HUES48 (cell line): ENCODE data around the gene CD44.

Experiments
- H3K27ac ChIP-seq: one replicate; pipeline ENCODE4 v1.7.0; 2013; ENCODE audit warnings: low read depth, low read length, inconsistent platforms
- H3K27me3 ChIP-seq: 2 replicates; pipeline ENCODE4 v1.6.1; 2013; ENCODE audit warnings: mild to moderate bottlenecking, low read length; ENCODE audit not compliant: control insufficient read depth, insufficient read depth
- H3K36me3 ChIP-seq: 2 replicates; pipeline ENCODE4 v1.6.1; 2013; ENCODE audit warnings: low read length; ENCODE audit not compliant: control insufficient read depth, insufficient read depth
- H3K4me1 ChIP-seq: 2 replicates; pipeline ENCODE4 v1.6.1; 2013; ENCODE audit warnings: mild to moderate bottlenecking, low read length; ENCODE audit not compliant: control insufficient read depth, insufficient read depth
- H3K4me3 ChIP-seq: 2 replicates; pipeline ENCODE4 v1.5.1; 2013; ENCODE audit warnings: mild to moderate bottlenecking, low read depth, low read length
- H3K9ac ChIP-seq: 2 replicates; pipeline ENCODE4 v1.6.1; 2013; ENCODE audit warnings: mild to moderate bottlenecking, low read depth, low read length, moderate library complexity
- H3K9me3 ChIP-seq: 2 replicates; pipeline ENCODE4 v1.6.1; 2013; ENCODE audit warnings: low read length; ENCODE audit not compliant: control insufficient read depth, insufficient read depth

The CD44 gene

DNA sequence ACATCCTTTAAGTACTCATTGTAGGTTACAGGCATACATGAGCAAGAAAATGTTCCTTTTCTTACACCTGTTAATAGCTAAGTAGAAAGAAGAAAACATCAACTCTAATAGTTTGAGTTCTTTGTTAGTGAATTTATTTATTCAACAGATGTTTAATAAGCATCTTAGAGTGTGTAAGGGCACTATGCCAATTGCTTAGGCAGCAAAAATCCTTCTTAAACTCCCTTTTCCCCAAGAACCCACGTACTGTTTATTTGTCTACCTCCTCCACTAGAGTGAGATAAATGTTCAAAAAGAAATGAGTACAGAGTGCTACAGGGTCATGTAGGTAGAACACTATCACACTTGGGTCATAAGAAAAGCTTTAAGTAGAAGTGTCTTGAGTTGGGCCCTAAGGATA, 131.4 kb downstream of the CD44 start:
- Histone ChIP-seq H3K4me3 (no peak overlapping the region), H3K9me3 (no peaks in the 10 kb centered on the region), H3K36me3 (no peaks in the 10 kb centered on the region), H3K27ac (no peak overlapping the region), H3K27me3 (no peaks in the 10 kb centered on the region), H3K9ac (no peak overlapping the region), H3K4me1 (no peaks in the 10 kb centered on the region)

DNA sequence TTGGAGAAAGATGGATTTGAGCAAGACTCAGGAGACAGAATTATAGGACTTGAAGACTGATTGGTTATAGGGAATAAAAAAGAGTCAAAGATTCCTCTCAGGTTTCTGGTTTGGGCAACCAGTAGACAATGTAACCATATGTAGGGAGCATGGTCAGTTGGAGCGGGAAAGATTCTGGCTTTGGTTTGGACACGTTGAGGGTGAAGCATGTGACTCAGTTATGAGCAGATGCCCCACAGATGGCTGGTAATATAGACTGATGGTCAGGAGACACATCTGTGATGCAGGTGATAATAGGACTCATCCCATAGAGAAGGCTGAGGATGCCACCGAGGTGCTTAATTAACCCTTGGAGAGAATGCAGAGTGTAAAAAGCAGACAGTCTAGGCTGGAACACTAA, 132.1 kb downstream of the CD44 start:
- H3K9ac ChIP-seq = no peak overlapping the region
- no peak overlapping the region for H3K4me3 ChIP-seq
- H3K4me1 ChIP-seq = no peaks in the 10 kb centered on the region
- no peaks in the 10 kb centered on the region for H3K36me3 ChIP-seq
- no peaks in the 10 kb centered on the region for H3K9me3 ChIP-seq
- no peak overlapping the region for H3K27ac ChIP-seq
- H3K27me3 ChIP-seq = no peaks in the 10 kb centered on the region

DNA sequence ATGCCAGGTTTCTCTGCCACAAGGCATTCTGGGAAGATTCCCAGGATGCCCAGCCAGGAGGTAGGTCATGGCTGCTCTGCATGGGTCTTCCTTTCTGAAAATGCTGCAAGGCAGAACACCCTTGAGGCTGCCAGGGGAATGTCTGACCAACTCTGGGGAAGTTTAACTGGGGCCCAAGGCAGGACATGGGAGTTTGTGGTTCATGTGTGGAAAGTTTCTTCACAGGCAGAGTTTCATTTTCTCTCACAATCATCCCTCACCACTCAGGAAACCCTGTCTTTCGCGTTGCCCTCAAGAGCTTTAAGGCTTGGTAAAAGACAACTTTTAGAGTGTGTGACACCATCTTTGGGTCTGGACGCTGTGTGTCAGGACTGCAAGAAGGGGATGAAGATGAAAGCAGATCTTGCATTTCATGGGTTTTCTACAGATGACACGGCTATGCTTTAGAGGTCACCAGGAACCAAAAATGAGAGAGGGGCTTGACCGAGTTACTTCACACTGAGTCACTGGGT, 133.5 kb downstream of the CD44 start:
- Histone ChIP-seq H3K27me3 (no peaks in the 10 kb centered on the region), H3K4me1 (no peaks in the 10 kb centered on the region), H3K9ac (no peak overlapping the region), H3K4me3 (no peak overlapping the region), H3K36me3 (no peaks in the 10 kb centered on the region), H3K27ac (no peak overlapping the region), H3K9me3 (no peaks in the 10 kb centered on the region)

DNA sequence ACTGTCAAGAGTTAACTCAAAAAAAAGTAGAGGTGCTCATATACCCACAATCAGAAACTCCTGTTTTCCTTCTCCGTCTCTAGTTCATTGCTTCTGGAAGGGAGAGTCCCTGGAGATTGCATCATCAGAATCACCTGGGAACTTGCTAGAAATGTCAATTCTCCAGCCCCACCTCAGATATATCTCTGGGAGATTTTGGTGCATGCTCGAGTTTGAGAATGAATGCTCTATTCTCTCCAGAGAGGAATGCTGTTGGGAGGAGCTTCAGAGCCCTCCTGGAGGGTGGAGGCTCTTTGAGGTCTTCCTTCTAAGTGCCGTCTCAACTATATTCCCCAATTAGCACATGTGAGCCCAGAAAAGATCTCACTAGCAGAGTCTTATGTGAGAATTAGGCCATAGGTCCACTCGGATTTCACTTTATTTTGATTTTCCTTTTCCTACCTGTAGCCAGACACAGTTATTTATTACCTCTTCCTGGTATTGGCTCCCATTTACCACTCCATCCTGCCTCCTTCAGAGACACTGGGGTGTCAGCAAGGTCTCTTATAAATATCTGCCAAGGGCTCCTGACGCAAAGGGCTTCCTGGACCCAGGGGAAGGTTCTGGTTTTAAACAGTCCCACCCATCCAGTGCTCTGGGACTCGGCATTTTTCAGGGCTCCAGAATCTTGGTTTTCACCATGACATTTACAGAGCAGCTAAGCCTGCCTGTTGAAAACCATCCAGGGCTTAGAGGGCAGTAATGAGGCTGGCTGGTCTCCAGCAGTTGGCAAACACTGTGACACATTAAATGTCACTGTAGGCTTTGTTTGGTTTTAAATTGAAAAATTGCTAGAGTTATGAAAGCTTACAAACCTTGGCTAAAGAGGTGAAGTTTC, 136.2 kb downstream of the CD44 start:
- Histone ChIP-seq H3K27me3 (no peaks in the 10 kb centered on the region), H3K27ac (no peak overlapping the region), H3K9me3 (no peaks in the 10 kb centered on the region), H3K36me3 (no peaks in the 10 kb centered on the region), H3K4me1 (no peaks in the 10 kb centered on the region), H3K4me3 (no peak overlapping the region), H3K9ac (no peak overlapping the region)

DNA sequence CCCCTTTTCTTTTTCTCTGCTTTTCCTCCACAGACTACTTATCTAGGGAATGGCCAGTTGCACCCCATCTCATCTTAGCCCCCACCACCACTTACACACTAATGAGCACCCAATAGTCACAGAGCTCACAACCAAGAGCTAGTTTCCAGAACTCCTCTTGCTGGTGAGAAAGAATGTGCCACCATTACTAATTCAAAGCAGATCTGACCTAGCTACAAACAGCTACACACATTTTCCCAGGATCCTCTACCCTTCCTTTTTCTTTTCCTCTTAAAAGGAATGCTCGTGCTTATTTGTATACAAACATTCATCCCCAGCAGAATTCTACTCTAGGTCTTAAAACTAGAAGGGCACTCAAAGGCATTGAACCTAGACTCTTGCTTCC, 136.8 kb downstream of the CD44 start:
- Histone ChIP-seq H3K4me1 (no peaks in the 10 kb centered on the region), H3K27me3 (no peaks in the 10 kb centered on the region), H3K9ac (no peak overlapping the region), H3K27ac (no peak overlapping the region), H3K9me3 (no peaks in the 10 kb centered on the region), H3K4me3 (no peak overlapping the region), H3K36me3 (no peaks in the 10 kb centered on the region)

DNA sequence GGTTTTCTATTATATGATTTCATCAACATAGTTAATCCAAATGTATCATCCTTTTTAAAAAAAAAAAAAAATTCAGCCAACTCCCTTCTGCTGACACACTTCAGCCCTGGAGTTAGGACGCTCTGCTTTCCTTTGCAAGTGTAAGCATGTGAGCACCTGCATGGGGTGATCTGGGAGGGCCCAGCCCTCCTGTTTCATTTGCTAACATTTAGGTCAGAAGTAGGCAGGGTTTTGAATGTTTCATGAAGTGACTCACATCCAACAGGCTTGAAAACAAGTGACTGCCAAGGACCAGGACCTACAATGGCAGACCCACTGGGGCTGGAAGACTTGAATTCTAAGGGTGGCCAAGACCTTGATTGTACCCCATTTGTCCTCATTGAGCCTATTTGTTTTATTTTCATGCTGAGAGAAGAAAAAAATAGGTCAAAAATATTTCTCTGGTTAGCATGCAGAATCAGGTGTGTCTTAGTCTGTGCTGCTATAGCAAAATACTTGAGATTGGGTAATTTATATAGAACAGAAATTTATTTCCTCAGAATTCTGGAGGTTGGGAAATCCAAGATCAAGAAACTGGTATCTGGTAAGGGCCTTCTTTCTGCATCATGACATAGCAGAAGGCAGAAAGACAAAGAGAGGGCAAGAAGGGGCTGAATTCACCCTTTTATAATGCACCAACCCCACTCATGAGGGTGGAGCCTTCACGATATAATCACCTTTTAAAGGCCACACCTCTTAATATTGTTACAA, 137.6 kb downstream of the CD44 start:
- H3K27ac ChIP-seq = no peak overlapping the region
- no peaks in the 10 kb centered on the region for H3K27me3 ChIP-seq
- no peaks in the 10 kb centered on the region for H3K36me3 ChIP-seq
- H3K9ac ChIP-seq = no peak overlapping the region
- no peaks in the 10 kb centered on the region for H3K4me1 ChIP-seq
- no peaks in the 10 kb centered on the region for H3K9me3 ChIP-seq
- H3K4me3 ChIP-seq = no peak overlapping the region

DNA sequence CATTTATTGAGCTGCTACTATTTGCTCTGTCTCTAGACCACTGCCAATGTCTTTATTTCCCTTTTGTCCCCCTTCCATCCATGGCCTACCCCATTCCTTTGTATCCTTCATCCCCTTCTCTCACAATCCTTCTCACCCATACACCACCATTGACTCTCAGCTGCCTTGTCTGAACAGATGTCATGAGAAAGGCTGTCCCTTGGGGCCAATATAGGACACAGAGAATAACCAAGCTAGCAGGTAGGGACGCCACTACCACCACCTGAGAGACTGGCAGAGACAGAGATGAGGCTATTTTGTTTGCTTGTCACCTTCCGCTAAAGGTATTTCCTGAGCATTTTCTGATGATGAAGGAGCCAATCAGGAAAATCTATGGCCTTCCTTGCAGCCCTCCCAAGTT, 138.9 kb downstream of the CD44 start:
- Histone ChIP-seq H3K9ac (no peak overlapping the region), H3K4me3 (no peak overlapping the region), H3K27ac (no peak overlapping the region), H3K36me3 (no peaks in the 10 kb centered on the region), H3K27me3 (no peaks in the 10 kb centered on the region), H3K4me1 (no peaks in the 10 kb centered on the region), H3K9me3 (no peaks in the 10 kb centered on the region)

DNA sequence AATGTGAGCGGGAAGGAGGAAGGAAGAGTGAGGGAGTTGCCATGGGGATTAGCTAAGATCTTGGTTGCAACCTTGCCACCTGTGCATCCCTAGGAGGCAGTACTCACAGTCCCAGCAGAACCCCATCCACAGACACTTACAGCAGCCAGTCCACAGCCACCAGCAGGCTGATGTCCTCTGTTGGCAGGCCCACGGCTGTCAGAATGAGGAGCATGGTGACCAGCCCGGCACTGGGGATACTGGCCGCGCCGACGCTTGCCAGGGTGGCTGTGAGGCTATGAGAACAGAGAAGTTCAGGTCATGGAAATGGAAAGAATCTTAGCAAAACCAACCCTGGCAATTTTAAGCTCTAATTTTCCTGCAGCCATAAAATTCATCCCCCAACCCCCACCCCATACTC, 141.8 kb downstream of the CD44 start:
- no peak overlapping the region for H3K9ac ChIP-seq
- no peak overlapping the region for H3K4me3 ChIP-seq
- H3K27me3 ChIP-seq = no peaks in the 10 kb centered on the region
- no peaks in the 10 kb centered on the region for H3K36me3 ChIP-seq
- H3K9me3 ChIP-seq = no peaks in the 10 kb centered on the region
- no peaks in the 10 kb centered on the region for H3K4me1 ChIP-seq
- H3K27ac ChIP-seq = no peak overlapping the region

DNA sequence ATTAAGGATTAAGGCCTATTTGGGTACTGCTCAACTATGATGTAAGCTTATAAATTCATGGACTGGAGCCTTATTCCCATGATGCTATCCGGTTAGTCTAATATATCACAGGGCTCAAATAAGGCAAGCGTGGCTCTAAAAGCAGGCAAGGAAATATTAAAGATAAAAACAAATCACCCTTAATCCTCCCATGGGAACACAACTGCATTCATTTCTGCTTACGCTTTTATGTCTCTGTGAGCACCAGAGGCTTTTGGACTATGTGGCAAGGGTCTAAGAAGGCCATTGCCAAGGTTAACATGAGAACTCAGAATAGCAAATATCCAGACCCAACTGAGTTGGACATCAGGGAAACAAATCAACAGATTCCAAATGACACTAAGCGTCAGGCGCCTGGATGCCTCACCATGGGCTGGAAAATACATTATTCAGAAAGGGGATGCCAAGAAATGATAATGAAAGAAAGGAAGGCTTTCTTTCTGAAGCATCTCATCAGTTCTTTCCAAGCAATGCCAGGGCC, 142.3 kb downstream of the CD44 start:
- H3K36me3 ChIP-seq = no peaks in the 10 kb centered on the region
- no peak overlapping the region for H3K27ac ChIP-seq
- no peaks in the 10 kb centered on the region for H3K9me3 ChIP-seq
- no peaks in the 10 kb centered on the region for H3K27me3 ChIP-seq
- no peaks in the 10 kb centered on the region for H3K4me1 ChIP-seq
- no peak overlapping the region for H3K9ac ChIP-seq
- no peak overlapping the region for H3K4me3 ChIP-seq
